ENCODE measurements around the gene EIF4E2.
A peak's percentile ranks its signal among the peaks of the same experiment; 100 is the strongest.

The EIF4E2 gene

DNA sequence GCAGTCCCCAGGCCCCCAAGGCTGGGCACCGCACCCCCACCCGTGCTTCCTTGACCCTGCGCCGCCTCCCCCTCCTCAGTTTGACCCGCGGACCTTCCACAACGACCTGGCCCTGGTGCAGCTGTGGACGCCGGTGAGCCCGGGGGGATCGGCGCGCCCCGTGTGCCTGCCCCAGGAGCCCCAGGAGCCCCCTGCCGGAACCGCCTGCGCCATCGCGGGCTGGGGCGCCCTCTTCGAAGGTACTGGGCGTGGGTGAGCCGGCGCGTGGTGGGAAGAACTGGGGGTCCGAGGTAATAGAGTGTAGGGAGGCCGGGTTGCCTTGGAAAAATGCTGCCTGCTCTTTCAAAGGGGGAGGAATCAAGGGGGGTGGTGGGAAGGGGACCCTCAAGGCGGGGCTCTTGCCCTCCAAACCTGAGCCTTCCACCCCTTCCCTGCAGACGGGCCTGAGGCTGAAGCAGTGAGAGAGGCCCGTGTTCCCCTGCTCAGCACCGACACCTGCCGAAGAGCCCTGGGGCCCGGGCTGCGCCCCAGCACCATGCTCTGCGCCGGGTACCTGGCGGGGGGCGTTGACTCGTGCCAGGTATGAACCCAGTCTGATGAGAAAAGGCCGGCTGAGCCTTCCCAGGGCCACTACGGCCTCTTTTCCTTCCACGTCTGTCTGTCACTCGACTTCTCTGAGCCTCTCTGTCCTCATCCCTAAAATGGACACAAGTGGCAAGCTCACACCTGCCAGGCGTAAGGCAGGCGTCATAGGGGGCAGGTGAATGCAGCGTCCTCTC, 27.7 kb upstream of the EIF4E2 start:
- Histone ChIP-seq H3K9ac (no peak overlapping the region), H3K27ac (no peak overlapping the region), H3K36me3 (ENCODE audit: insufficient read depth) (no peaks in the 10 kb centered on the region), H3K4me3 (IDR thresholded peaks at IDR 0.05; ENCODE audit: insufficient read depth, low read depth, low read length) (no peak overlapping the region), H3K4me1 (ENCODE audit: low read depth, poor library complexity, severe bottlenecking) (no peaks in the 10 kb centered on the region), H3K4me2 (no peak overlapping the region), H3K27me3 (ENCODE audit: insufficient read depth, low read depth) (peaks cover 41% of the 10 kb centered on the region), H4K20me1 (ENCODE audit: insufficient read depth) (no peaks in the 10 kb centered on the region), H3K79me2 (ENCODE audit: insufficient read depth, low read depth) (no peaks in the 10 kb centered on the region), H2AFZ (ENCODE audit: low read depth) (no peak overlapping the region)
- TF ChIP-seq, protein P1, sequence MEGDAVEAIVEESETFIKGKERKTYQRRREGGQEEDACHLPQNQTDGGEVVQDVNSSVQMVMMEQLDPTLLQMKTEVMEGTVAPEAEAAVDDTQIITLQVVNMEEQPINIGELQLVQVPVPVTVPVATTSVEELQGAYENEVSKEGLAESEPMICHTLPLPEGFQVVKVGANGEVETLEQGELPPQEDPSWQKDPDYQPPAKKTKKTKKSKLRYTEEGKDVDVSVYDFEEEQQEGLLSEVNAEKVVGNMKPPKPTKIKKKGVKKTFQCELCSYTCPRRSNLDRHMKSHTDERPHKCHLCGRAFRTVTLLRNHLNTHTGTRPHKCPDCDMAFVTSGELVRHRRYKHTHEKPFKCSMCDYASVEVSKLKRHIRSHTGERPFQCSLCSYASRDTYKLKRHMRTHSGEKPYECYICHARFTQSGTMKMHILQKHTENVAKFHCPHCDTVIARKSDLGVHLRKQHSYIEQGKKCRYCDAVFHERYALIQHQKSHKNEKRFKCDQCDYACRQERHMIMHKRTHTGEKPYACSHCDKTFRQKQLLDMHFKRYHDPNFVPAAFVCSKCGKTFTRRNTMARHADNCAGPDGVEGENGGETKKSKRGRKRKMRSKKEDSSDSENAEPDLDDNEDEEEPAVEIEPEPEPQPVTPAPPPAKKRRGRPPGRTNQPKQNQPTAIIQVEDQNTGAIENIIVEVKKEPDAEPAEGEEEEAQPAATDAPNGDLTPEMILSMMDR (conservative IDR thresholded peaks at IDR 0.05; ENCODE audit: low read depth, low read length) = no peak

DNA sequence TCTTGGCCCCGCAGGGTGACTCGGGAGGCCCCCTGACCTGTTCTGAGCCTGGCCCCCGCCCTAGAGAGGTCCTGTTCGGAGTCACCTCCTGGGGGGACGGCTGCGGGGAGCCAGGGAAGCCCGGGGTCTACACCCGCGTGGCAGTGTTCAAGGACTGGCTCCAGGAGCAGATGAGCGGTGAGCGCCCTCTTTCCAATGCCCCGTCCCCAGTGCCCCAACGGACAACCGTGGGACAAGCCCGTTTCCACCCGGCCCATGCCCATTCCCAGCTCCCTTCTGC, 27.1 kb upstream of the EIF4E2 start:
- Histone ChIP-seq H3K4me2 (no peak overlapping the region), H2AFZ (ENCODE audit: low read depth) (no peak overlapping the region), H3K9ac (no peak overlapping the region), H4K20me1 (ENCODE audit: insufficient read depth) (no peaks in the 10 kb centered on the region), H3K4me3 (IDR thresholded peaks at IDR 0.05; ENCODE audit: insufficient read depth, low read depth, low read length) (no peak overlapping the region), H3K36me3 (ENCODE audit: insufficient read depth) (no peaks in the 10 kb centered on the region), H3K4me1 (ENCODE audit: low read depth, poor library complexity, severe bottlenecking) (no peaks in the 10 kb centered on the region), H3K27me3 (ENCODE audit: insufficient read depth, low read depth) (peaks cover 41% of the 10 kb centered on the region), H3K27ac (no peak overlapping the region), H3K79me2 (ENCODE audit: insufficient read depth, low read depth) (no peaks in the 10 kb centered on the region)
- TF ChIP-seq, protein P1 (conservative IDR thresholded peaks at IDR 0.05; ENCODE audit: low read depth, low read length) = no peak

DNA sequence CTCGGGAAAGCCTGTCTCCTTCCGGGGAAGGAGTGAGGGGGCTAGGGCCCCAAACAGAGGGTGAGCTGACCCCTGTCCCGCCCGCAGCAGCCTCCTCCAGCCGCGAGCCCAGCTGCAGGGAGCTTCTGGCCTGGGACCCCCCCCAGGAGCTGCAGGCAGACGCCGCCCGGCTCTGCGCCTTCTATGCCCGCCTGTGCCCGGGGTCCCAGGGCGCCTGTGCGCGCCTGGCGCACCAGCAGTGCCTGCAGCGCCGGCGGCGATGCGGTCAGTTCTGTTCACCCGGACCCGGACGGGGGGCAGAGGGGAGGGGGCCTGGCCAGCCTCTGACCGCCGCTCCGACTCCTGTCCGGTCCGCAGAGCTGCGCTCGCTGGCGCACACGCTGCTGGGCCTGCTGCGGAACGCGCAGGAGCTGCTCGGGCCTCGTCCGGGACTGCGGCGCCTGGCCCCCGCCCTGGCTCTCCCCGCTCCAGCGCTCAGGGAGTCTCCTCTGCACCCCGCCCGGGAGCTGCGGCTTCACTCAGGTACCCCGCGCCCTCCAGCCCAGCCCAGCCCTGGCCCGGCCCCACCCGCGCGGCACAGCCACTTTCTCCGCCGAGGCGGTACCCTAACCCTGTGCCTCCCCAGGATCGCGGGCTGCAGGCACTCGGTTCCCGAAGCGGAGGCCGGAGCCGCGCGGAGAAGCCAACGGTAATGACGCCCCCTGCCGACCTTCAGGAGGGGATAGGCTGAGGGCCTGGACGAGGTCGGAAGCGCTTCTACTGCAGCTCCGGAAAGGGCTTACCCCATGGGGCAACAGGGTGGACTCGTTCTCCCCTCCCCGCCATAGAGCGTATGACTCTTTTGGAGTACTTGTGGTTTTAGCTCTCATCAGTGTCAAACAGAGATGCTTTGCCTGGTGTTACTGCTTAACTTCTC, 26.5 kb upstream of the EIF4E2 start:
- Histone ChIP-seq H3K4me3 (IDR thresholded peaks at IDR 0.05; ENCODE audit: insufficient read depth, low read depth, low read length) (no peak overlapping the region), H3K27me3 (ENCODE audit: insufficient read depth, low read depth) (peaks cover 39% of the 10 kb centered on the region), H3K36me3 (ENCODE audit: insufficient read depth) (no peaks in the 10 kb centered on the region), H3K4me1 (ENCODE audit: low read depth, poor library complexity, severe bottlenecking) (no peaks in the 10 kb centered on the region), H3K27ac (no peak overlapping the region), H3K9ac (no peak overlapping the region), H4K20me1 (ENCODE audit: insufficient read depth) (no peaks in the 10 kb centered on the region), H3K4me2 (no peak overlapping the region), H2AFZ (ENCODE audit: low read depth) (no peak overlapping the region), H3K79me2 (ENCODE audit: insufficient read depth, low read depth) (no peaks in the 10 kb centered on the region)
- TF ChIP-seq, protein P1 (conservative IDR thresholded peaks at IDR 0.05; ENCODE audit: low read depth, low read length) = peak; percentile 24; the same call in 1 of the 2 replicates

DNA sequence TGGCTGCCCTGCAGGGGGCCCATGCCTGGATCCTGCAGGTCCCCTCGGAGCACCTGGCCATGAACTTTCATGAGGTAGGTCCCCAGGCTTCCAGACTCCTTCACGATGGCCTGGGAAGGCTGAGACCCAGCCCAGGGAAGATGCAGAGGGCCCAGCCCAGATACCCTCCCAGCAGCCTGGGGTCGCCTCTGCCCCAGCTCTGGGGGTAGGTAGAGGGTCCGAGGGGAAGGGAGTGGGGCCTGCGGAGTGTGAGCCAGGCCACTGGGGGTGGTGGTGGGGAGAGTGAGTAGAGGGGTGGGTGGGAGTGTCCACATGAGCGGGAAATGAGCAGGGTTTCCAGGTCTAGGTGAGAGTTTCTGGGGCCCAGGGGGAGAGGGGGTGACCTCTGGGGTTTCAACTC, 25.7 kb upstream of the EIF4E2 start:
- Histone ChIP-seq H3K36me3 (ENCODE audit: insufficient read depth) (no peaks in the 10 kb centered on the region), H4K20me1 (ENCODE audit: insufficient read depth) (no peaks in the 10 kb centered on the region), H3K27ac (no peak overlapping the region), H2AFZ (ENCODE audit: low read depth) (no peak overlapping the region), H3K4me2 (no peak overlapping the region), H3K9ac (no peak overlapping the region), H3K4me1 (ENCODE audit: low read depth, poor library complexity, severe bottlenecking) (no peaks in the 10 kb centered on the region), H3K79me2 (ENCODE audit: insufficient read depth, low read depth) (no peaks in the 10 kb centered on the region), H3K27me3 (ENCODE audit: insufficient read depth, low read depth) (peaks cover 36% of the 10 kb centered on the region), H3K4me3 (IDR thresholded peaks at IDR 0.05; ENCODE audit: insufficient read depth, low read depth, low read length) (no peak overlapping the region)
- TF ChIP-seq, protein P1 (conservative IDR thresholded peaks at IDR 0.05; ENCODE audit: low read depth, low read length) = no peak

Measured in KMS-11 (cell line).